GF-D8 (cell line): Measurements from ENCODE around the gene B4GALNT1.
A peak's percentile ranks its signal among the peaks of the same experiment; 100 is the strongest.
"Not testable (repeated sequence)": the region's sequence is repeated elsewhere in the genome, so short reads cannot be mapped to it uniquely, and the experiment has no call there.

ENCODE experiments used
- DNase-seq: peaks from one replicate; lab custom pipeline; 2025; lab: John Stamatoyannopoulos, UW

B4GALNT1 gene

DNA sequence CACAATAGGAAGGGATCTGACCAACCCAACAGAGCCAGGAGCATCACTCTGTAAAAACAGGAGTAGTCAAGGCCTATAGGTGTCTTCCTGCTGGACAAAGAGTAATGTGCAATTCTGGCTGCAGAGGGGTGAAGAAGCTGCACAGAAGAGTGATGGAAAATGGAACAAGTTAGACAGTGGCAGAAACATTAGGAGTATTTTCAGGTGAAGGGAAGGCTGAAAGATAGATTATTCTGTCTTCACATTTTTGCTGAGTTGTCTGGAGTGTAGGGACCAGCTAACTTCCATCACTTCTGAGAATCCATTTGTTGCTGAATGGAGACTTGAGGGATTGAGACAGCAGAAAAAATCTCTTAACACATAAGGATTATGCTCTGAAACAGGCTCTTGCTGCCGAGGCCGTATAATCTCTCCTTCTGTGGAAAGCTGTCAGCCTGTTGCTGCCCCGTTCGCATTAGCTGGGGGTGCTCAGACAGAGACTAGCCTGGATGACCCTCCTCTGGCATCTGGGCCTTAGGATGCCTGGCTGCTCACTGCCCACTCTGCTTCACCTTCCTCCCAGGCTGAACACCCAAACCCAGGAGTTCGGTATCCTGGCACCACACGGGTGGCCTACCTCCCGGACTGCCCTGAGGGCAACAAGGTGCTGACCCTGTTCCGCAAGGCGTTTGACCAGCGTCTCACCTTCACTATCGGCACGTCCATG, 24.9 kb downstream of the B4GALNT1 start:
- DNase-seq: no peak

DNA sequence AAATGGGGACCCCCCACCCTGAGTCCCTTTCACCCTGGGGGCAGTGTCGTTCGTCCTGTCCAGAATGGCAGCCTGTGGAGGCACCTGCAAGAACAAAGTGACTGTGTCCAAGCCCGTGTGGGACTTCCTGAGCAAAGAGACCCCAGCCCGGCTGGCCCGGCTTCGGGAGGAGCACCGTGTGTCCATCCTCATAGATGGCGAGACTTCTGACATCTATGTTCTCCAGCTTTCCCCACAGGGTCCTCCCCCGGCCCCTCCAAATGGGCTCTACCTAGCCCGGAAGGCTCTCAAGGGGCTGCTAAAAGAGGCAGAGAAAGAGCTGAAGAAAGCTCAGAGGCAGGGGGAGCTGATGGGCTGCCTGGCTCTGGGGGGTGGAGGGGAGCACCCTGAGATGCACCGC, 26.2 kb downstream of the B4GALNT1 start:
- DNase-seq: no peak

DNA sequence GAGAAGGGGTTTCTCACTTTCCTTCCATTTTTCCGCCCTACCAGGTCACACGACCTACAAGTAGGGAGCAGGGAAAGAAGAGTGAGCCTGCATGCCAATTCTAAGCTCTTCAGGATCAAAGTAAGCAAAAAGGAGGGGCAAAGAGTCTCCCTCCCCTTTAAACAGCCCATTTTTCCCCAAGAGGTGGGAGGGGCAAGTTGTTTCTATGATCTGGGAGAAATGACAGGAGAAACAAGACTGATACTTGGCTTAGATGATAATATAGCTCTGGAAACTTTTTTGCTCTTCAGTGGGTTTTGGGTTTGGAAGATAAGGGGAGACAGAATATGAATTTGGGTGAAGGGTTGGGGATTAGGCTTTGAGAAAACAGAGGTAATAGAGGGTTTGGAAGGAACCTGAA, 26.6 kb downstream of the B4GALNT1 start:
- DNase-seq: no peak

DNA sequence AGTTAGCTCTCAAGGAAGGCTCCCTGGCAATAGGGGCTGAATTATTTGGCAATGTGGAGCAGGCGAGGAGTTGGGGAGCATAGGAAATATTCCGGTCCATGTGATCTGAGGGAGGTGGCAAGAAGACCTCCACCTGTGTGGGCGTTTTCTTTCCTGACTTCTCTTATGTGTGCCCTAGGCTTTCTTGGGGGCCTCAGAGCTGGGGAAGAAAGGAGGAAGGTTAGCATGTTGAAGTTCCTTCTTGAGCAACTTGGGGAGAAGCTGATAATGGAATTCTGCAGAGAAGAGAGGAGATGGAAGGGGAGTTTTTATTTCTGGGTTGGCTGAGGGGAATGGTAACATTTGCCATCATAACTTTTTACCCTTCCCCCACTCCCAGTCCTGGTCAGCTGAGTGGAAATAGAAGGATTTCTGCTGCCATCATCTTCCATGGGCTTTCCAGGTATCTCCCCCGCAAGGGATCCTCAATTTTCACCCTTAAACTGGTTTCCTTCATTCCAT, 27.1 kb downstream of the B4GALNT1 start:
- no peak for DNase-seq

DNA sequence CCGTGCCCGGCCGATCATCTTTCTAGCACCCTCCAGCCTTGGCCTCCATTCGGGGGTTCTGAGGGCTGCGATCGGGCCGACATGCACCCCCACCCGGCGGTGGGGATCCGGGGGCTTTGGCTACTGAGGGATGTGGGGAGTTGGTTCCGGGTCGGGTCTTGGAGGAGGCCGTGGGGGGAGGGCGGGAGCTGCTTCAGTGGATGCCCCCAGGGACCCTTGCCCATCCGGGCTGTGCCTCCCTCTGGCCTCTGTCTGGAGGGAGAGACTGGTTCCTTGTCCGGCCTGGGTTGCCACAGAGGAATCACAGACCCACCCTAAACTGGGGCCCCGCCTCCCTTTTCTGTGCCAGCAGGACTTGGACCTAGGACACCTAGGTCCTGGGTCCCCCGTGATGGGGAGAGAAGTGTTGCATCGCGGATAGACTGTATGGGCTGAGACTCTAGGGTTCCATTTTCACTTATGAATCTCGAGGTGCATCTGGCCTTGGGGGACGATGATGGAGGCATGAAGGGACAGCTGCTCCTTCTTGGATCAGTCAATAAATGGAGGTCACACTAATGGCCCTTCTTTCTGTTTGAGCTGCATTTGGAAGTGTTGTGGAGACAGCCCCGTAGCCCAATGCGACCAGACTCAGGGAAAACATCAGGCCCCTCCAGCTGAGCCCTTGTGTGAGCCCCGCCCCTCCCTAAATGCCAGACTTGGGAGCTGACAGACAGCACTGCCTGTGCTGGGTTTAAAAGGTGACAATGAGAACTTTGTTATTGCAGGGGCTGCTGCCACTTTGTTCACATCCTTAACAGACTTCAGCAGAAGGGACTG, 27.8 kb downstream of the B4GALNT1 start:
- DNase-seq: no peak

DNA sequence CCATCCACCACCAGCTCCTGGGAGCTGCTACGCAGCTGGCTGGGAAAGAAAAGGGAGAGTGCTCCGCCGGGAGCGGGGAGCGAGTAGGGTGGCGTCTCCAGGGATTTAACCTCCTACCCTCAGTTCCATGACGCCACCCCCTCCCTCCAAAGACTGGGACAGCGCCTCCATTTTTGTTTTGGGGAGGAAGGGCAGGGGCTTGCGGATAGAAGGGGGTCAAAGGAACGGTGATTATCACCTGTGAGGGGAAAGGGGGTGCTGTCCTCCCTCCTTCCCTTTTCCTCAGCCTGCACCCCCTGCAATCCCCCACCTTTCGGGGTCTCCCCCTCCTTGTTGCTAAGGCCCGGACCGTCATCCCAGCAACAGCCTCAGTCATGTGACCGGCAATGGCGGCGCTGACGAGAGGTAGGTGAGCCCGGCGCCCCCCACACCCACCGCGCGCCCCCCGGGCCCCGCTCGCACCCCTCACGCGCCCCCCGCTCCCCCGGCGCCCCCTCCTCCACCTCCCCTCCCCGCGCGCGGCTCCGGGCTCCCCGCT, 28.5 kb downstream of the B4GALNT1 start, which contains the start of gene DTX3:
DTX3 (plus strand) TSS at position 371 of the 538 bp plus-strand sequence. CDS start 1,694 bp downstream, outside the sequence.
- no peak for DNase-seq

DNA sequence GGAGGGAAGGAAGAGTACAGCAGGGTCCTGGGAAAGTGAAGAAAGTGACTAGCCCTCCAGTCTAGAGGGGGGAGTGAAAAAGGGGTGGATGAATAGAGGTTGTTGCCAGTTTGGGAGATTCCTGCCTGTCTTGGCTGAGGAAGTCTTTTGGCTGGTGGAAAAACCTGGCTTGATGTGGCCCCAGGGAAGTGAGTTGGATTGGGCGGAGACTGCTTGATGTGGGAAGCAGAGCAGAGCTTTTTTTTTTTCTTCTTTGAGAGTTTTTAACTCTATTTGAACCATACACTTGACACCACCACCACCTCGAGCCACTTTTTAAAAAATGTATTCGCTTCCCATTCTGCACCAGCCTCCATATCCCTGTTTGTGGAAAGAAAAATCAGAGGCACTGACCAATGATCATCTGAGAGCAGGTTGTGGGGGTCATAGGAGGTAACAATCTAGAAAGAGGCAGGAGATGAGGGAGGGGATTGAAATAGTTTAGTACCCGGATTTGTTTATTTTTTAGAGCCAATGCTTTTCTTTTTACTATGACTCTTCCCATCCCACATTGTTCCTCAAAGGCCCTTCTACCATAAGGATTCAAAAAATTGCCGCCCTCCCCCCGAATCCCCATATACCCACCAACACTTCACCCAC, 29.1 kb downstream of the B4GALNT1 start:
- no peak for DNase-seq

DNA sequence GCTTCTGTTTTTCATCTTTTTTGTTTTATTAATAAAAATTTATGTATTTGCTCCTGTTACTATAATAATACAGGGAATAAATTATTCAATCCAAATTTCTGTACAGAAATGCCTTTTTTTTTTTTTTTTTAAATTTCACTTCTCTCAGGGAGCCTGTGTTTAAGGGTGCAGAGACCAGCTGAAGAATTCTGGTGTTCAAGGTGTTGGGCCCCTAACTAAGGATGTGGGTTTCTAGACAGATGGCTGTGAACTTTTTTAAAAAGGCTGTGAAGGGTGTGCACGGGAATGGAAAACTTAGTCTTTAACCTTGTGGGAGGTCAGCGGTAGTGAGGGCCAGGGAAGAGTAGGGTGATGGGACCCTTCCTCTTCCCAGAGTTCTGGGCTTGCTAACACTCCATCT, 29.7 kb downstream of the B4GALNT1 start:
- DNase-seq: no peak

DNA sequence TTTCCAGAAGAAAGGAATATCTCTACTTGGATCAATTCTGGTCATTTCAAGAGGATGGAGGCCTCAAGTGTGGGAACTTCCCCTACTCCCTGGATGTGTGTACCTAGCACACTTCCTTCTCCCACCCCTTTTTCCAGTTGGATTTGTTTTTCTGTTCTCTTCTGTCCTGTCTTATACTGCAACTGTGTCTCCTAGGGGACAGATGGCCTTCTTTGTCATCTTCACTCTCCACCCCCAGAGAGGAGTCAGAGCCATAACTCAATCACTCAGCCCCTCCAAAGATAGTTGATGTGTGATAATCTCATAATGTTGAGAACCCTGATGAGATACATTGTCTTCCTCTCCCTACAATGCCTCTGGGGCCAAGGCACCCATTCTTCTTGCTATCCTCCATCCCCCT, 30.5 kb downstream of the B4GALNT1 start:
- no peak for DNase-seq

DNA sequence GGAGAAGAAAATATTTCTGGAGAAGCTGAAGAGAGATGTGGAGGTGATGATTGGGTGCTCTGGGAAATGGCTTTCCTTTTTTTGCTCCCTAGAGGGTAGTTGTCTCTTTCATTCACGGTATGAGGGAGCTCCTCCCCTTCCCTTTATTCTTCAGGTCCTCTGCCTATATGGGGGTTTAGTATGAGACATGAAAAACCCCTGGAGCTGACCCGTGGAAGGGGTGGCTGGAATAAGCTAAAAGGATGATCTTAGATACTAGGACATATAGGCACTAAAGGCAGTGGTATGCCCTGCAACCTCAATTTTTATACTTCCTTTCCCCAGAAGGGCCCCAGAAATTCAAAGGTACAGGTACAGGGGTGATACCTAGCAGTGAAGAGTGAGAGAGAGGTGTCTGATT, 32.6 kb downstream of the B4GALNT1 start:
- no peak for DNase-seq

DNA sequence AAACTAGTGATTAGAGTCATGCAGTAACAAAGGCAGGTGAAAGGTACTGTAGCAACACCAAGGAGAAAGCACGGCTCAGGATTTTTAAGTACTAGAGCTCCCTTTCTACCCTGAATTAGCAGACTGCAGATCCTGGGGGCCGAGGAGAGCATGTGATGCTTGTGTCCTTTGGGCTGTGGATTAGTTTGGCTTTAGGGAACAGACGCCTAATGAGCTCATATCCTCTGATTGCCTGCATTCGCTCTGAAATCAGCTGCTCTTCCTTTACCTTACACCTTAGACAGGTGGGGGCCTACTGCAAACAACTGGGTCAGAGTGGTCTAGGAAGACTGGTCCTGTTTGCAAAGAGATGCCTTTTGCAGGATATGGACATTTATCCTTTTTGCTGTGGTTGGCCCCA, 39.8 kb downstream of the B4GALNT1 start:
- no peak for DNase-seq

DNA sequence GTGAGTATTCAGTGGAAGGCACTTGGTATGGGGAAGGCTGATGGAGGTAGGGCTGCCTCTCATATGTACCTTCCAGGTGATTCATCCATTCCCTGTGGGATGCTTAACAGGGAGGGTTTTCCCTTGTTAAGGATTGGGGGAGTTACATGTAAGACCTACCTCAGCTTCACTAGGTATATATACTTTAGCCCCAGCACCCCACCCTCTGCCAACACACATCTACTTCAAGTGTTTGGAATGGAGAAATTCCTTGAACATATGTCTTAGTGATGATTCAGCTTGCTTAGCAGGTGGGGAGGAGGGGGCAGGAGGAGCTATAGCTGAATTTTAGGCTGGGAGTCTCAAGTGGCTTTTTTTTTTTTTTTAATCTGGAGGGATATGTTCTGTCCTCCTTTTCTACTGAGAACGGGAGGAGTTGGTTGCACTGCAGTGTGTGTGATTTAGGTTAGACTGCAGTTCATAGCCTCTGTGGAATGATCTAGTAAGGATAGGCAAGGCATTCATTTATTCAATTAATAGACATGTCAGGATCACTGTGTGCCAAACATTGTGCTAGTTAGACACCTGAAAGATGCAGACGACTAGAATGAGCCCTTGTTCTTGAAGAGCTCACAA, 40.3 kb downstream of the B4GALNT1 start:
- no peak for DNase-seq

DNA sequence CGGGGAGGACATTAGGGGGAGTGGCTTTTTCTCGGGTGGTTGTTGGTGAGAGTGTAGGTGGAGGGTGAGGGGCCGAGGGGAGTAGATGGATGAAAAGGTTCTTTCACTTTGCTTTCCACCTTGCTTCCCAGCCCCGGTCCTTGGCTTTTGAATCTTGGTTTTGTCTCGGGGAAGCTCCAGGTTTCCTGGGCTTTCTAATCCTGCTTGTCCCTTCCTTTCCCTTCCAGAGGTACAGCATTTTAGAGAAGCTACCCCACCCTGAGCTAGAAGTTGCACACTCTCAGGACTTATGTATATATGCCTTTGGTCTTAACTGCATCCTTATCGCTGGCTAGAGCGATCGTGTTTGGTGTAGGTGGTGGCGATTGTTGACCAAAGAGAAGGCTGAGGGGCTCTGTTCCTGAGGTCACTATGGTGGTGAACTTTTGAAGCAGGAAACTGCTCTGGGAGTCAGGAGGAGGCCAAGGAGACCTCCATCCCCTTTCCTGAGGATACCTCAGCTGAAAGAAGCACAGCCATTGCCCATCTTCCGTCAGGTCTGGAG, 41.1 kb downstream of the B4GALNT1 start:
- no peak for DNase-seq

DNA sequence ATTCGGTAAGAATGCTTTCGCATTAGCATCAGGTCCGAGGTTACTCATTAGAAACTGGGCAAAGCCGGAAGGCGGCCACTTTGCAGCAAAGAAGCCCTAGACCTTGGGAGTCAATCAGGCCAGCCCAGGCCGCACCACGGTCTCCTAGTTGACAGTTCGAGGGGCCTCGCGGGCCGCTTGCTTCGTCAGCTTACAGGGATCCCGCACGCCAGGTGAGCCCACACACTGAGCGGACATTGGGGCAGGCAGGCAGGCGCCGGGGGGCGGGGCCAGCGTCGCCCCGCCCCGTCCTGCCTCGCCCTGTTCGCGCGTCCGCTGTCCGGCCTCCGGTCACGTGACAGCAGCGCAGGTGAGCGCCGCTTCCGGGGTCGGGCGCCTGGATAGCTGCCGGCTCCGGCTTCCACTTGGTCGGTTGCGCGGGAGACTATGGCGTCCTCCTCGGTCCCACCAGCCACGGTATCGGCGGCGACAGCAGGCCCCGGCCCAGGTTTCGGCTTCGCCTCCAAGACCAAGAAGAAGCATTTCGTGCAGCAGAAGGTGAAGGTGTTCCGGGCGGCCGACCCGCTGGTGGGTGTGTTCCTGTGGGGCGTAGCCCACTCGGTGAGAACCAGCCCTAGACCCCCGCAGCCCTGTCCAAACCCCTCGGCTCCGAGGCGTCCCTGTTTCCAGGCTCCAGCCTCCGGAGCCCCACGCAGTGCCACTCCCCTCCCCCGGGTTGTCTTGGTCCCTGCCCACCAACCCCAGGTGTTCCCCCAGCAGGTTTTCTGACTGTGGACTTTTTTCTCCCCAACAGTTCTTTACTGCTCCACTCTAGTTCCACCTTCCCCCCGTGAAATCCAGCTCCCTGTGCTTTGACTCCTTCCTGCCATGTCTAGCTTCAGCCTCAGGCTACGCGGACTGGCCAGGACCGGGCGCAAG, 41.9 kb downstream of the B4GALNT1 start, which contains the start of gene PIP4K2C:
PIP4K2C (plus strand) TSS at position 329 of the 918 bp plus-strand sequence; CDS start at position 427, 98 bp downstream.
- DNase-seq: peak; percentile 29

DNA sequence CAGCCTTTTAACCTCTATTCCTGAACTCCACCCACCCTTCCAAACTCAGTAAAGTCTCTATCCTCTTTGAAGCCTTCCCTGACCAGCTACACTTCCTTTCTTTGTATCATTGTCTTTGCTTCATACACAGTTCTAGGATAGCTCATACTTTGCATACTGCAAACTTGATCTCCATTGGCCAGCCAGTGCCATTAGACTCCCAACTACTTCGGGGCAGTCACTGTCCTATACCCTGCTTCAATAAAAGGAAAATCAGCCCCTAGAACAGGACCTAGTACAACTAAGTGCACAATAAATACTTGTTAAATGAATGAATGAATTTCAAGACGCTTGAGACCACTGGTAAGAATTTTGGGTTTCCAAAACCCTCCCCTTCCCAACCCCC, 42.5 kb downstream of the B4GALNT1 start:
- DNase-seq: no peak

DNA sequence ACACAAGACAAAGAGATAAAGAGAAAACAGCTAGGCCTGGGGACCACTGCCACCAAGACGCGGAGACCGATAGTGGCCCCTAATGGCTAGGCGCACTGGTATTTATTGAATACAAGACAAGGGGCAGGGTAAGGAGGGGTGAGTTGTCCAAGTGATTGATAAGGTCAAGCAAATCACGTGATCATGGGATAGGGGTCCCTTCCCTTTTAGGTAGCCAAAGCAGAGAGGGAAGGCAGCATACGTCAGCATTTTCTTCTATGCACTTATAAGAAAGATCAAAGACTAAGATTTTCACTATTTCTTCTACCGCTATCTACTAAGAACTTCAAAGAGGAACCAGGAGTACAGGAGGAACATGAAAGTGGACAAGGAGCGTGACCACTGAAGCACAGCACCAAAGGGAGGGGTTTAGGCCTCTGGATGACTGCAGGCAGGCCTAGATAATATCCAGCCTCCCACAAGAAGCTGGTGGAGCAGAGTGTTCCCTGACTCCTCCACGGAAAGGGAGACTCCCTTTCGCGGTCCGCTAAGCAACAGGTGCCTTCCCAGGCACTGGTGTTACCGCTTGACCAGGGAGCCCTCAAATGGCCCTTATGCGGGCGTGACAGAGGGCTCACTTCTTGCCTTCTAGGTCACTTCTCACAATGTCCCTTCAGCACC, 43.9 kb downstream of the B4GALNT1 start:
- DNase-seq: not testable (repeated sequence)

DNA sequence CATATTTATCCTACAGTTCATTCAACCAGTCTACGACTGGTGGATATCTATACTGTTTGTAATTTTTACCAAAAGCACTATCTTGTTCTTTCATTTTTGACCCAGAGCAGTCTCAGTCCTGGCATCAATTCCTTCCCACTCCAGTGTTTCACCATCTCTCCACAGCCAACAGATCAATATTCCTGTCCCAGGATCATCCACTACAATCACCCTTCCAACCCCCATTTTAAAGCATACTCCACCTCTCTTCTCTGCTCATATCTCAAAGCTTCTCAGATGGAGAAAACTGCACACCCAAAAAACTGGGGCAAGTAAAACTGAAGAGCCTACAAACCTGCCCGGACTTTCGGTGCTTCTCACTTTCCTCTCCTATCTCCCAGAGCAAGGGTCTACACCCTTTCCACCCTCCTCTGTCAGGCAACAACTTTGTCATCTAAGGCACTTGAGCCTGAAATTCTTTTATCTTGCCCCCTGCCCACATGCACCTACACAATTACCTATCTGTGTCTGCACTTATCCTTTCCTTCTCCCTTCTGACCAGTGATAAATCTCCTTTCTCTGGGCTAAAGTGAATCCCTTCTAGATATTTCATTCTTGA, 46.1 kb downstream of the B4GALNT1 start:
- no peak for DNase-seq

DNA sequence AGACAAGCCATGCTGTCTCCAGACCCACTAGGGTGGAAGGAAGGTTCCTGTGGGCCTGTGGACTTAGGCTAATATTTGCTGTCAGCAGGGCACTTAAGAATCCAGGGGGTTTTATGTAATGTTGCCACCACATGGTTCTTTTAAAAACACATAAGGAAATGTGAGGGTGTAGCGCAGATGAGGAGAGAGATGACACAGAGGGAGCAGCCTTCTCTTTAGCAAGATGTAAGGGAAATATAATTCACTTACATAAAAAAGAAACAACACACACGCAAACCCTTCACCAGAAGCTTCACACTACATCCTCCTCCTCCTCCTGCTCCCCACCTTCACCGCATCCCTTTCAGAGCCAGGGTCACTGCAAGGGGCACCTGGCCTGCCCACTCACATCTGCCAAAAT, 46.9 kb downstream of the B4GALNT1 start:
- DNase-seq: no peak

DNA sequence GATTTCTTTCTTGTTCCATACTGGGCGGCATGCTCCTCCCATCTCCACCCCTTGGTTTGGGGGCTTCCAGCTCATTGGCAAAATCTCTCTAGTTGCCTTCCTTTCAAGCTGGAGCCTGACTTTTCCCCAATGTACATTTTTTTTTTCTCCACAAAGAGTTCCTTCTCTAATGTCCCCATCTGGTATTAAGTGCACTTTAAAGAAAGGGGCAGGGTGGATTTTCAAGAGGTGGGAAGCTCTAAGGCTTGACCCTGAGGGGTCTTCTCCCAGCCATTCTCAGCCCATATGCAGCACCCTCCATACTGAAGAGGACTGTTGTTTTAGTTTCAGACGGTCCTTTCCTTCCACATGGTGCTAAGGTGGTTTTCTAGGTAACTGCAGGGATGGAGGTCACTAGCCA, 47.8 kb downstream of the B4GALNT1 start:
- DNase-seq: no peak

DNA sequence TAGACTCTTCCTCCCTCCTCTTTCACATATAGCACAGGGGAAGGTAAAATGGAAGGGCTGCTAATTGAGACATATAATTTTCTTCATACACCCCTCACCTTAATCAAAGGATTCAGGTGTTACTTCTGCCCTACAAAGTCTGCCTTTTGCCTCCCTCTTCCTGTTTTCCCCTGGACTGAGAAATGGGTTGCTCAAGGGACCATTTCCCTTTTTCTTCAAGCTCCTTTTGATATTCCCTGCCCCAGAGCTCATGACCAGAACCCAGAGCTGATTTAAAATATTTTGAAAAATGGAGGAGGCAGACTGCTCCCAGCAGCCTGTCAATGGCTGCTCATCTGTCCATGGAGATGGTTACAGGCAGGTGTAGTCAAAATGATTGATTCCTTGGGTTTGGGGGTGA, 48.3 kb downstream of the B4GALNT1 start:
- no peak for DNase-seq
